Neutrophil (primary cell): ENCODE results near the gene DENND1A.

Experiments
- H3K27ac ChIP-seq: fragments of 200-600 bp; sonication (generic); 2 replicates; pipeline ENCODE4 v1.5.1; 2016; ENCODE audit warnings: mild to moderate bottlenecking, moderate library complexity
- H3K27me3 ChIP-seq: fragments of 200-600 bp; sonication (generic); 2 replicates; pipeline ENCODE4 v1.6.0; 2016; ENCODE audit warnings: mild to moderate bottlenecking
- H3K36me3 ChIP-seq: fragments of 200-600 bp; sonication (generic); 2 replicates; pipeline ENCODE4 v1.5.1; 2017
- H3K4me1 ChIP-seq, 2 experiments: fragments of 200-600 bp in 1 of 2; sonication (generic) in 1 of 2; 1 replicate in 1 of 2; 2 replicates in 1 of 2; pipeline versions ENCODE4 v1.5.1 to v1.6.1; 2013 to 2016; ENCODE audit warnings: low read depth in 1 of 2, low read length in 1 of 2, mild to moderate bottlenecking in 1 of 2, moderate library complexity in 1 of 2; ENCODE audit not compliant: control insufficient read depth in 1 of 2, insufficient read depth in 1 of 2
- H3K4me3 ChIP-seq, 2 experiments: fragments of 200-600 bp in 1 of 2; sonication (generic) in 1 of 2; 1 replicate in 1 of 2; 2 replicates in 1 of 2; pipeline ENCODE4 v1.5.1; 2013 to 2016; ENCODE audit warnings: low read depth in 1 of 2, low read length in 1 of 2, mild to moderate bottlenecking in 1 of 2, moderate library complexity in 1 of 2
- H3K9me3 ChIP-seq: fragments of 200-600 bp; sonication (generic); 2 replicates; pipeline ENCODE4 v1.5.1; 2016
- CTCF ChIP-seq: fragments of 200-600 bp; sonication (generic); IDR thresholded peaks from 2 replicates; pipeline ENCODE4 v1.5.1; 2016; ENCODE audit warnings: antibody characterized with exemption

Gene DENND1A

DNA sequence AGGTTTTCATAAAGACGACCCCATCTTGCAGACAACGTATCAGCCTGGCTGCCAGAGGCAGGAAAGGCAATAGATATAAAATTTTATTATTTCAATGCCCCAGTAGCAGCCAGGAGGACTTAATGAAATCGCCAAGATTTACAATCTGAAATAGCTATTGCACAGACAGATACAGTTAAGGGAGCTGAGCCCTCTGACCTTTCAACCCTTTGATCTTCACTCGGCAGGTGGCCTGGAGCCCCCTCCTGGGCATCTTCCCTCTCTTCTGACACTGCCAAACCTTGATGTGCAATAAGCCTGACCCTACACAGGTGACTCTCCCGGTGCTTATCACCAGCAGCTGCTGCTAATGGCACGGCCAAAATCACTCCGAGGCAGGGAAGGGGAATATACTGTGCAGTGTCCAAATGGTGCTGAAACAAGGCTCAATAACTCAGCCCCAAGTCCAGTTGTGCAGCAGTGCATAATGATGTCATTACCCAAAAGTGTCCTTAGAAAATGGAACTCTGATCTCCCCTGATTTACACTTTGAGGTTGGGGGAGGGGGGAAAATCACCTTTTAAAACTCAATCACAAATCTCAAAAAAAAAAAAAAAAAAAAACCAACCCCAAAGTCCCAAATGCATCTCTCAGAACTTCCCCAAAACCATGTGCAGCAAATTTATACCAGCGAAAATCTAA lies 331.9 kb downstream of the DENND1A start:
- Histone ChIP-seq H3K4me3 (no peak overlapping the region), H3K27ac (no peak overlapping the region), H3K36me3 (no peaks in the 10 kb centered on the region), H3K9me3 (no peaks in the 10 kb centered on the region), H3K27me3 (no peaks in the 10 kb centered on the region), H3K4me1 (peaks cover 2 to 4% of the 10 kb centered on the region in 2 experiments)
- no peak for TF ChIP-seq CTCF

DNA sequence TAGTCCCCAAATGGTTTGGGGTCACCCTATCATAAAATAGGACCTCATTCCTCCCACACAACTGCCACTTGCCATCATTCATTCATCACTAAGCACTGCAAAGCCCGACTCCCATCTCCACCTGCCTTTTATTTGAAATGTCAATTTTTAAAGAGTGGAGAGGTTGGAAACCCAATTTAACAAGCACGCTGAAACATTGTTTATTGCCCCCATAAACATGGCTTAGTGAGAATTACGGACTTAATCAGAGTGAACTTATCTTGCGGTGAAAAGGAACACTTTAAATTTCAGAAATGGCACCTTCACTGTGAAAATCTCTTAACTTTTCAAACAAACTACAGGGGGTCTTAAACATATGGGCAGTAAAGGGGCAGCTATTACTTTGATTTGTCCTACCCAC lies 332.9 kb downstream of the DENND1A start:
- no peaks in the 10 kb centered on the region for H3K27me3 ChIP-seq
- H3K4me3 ChIP-seq, result no peak overlapping the region
- no peak for TF ChIP-seq CTCF
- no peak overlapping the region for H3K27ac ChIP-seq
- H3K4me1 ChIP-seq, result peaks cover 2 to 4% of the 10 kb centered on the region in 2 experiments
- H3K9me3 ChIP-seq, result no peaks in the 10 kb centered on the region
- H3K36me3 ChIP-seq, result no peaks in the 10 kb centered on the region

- Histone ChIP-seq H3K27me3 (no peaks in the 10 kb centered on the region), H3K27ac (no peak overlapping the region), H3K36me3 (no peaks in the 10 kb centered on the region), H3K9me3 (peaks cover 8% of the 10 kb centered on the region), H3K4me3 (no peak overlapping the region), H3K4me1 (peaks cover 2 to 4% of the 10 kb centered on the region in 2 experiments)
- no peak for TF ChIP-seq CTCF
Measured at GRCh38 chr9:123591283-123591682, 338.6 kb downstream of the DENND1A start.

DNA sequence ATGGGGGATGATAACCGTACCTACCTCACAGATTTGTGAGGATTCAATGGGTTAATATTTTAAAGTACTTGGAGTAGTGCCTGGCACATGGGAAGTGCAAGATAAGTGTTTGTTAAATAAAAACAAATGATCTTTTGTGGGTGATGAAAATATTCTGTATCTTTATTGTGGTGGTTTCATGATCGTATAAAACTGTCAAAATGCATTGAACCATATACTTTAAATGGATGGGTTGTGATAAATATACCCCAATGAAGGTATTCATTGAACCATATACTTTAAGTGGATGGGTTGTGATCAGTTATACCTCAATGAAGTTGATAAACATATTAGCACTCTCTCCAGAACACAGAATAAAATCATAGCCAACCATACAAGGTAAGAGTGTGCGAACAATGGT lies 339.4 kb downstream of the DENND1A start:
- Histone ChIP-seq H3K27ac (no peak overlapping the region), H3K36me3 (no peaks in the 10 kb centered on the region), H3K4me1 (peaks cover 2 to 4% of the 10 kb centered on the region in 2 experiments), H3K27me3 (no peaks in the 10 kb centered on the region), H3K9me3 (peaks cover 8% of the 10 kb centered on the region), H3K4me3 (no peak overlapping the region)
- no peak for TF ChIP-seq CTCF

DNA sequence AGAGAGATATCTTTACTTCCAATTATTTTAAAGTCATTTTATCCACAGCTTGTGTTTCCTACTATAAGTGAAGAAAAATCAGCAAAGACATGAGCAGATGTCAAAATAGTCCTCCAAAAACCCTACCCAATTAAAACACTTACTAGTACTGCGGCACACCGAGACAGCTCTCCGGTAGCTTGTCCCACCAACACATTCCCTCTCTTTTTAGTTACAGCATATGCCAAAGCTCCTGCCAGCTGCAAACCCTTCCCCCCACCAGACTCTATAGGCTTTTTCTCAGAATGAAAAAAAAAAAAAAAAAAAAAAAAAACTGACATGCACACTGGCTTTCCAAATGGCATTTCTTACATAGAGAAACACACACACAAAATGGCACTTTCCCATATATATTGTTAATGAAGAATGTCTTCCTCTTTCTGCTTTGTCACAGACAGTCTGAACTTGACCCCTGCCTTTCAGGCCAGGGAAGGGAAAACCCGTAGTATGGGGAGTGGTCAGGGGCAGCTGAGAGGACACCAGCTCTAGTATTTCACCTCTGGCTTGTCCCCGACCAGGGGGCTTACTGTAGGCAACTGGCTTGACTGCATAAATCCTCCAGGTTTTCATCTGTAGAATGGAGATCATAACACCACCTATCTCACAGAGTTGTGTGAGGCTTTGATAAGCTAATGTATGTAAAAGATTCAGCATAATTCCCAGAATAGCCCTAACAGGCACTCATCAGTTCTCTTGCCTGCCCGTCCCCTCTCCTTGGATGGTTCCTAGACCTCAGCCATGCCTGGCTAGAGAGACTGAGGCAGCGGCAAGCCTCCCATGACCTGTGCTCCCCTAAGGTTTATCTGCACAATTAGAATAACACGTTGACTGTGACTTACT lies 340.3 kb downstream of the DENND1A start:
- peaks cover 2 to 4% of the 10 kb centered on the region in 2 experiments for H3K4me1 ChIP-seq
- TF ChIP-seq CTCF, result no peak

More for the DNA sequence above, 340.3 kb downstream of the DENND1A start:
- no peak overlapping the region for H3K4me3 ChIP-seq
- H3K27ac ChIP-seq, result no peak overlapping the region
- peaks cover 8% of the 10 kb centered on the region for H3K9me3 ChIP-seq
- no peaks in the 10 kb centered on the region for H3K27me3 ChIP-seq
- H3K36me3 ChIP-seq, result no peaks in the 10 kb centered on the region
